ENCODE data around the gene BPTF.
"Not testable (repeated sequence)": the region's sequence is repeated elsewhere in the genome, so short reads cannot be mapped to it uniquely, and the experiment has no call there.

The BPTF gene

DNA sequence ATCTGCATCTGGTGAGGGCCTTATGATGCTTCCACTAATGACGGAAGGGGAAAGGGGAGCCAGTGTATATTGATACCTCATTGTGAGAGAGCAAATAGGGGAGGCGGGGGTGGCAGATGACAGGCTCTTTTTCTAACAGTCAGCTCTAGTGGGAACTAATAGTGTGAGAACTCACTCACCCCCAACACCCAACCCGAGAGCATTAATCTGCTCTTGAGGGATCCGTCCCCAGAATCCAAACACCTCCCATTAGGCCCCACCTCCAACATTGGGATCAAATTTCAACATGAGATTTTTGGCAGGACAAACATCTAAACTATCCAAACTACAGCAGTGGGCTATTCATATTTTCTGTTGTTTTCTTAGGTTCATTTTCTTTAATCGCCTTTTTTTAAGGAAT lies 54.4 kb downstream of the BPTF start:
- DNase-seq (ENCODE audit: low read depth in 2 of 2): no peak

GRCh38 chr17:67881083-67881482 lies 55.8 kb downstream of the BPTF start:
- DNase-seq (ENCODE audit: low read depth in 2 of 2): no peak

DNA sequence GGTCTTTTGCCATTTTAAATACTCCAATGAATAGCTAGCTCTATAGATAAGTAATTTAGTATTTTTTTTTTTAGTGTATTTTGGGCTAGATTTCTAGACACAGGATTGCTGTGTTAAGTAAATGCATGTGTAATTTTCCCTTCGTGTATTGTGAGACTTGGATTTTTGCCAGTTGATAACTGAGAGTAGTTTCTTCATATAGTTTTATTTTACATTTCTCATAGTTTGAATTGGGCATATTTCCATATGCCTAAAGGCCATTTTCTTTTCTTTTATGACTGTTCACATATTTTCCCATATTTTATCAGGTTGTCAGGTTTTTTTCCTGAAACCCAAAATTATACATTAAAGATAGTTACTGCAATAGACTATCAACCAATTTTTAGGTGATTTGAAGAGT lies 59.4 kb downstream of the BPTF start:
- no peak for DNase-seq (ENCODE audit: low read depth in 2 of 2)

DNA sequence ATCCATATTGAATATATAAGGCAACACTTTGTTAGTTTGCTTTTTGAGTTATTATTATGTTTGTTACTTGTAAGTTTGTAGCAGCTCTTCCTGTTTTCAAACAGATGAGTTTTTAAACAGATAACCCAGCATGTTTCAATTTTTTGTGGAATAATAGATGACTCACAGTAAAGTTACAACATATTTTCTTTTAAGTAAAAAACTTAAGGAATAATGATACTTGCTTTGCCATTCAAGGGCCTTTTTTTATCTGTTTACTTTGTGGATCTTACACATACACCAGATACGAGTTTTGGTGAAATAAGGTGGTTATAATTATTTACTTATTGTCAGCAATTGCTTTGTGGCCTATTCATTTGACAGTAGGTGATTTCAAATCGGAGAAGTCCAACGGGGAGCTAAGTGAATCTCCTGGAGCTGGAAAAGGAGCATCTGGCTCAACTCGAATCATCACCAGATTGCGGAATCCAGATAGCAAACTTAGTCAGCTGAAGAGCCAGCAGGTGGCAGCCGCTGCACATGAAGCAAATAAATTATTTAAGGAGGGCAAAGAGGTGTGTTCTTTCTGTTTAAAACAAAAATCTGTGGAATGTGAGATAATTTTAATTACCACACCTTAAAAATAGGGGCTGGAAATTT lies 66.3 kb downstream of the BPTF start:
- DNase-seq (ENCODE audit: low read depth in 2 of 2): no peak

DNA sequence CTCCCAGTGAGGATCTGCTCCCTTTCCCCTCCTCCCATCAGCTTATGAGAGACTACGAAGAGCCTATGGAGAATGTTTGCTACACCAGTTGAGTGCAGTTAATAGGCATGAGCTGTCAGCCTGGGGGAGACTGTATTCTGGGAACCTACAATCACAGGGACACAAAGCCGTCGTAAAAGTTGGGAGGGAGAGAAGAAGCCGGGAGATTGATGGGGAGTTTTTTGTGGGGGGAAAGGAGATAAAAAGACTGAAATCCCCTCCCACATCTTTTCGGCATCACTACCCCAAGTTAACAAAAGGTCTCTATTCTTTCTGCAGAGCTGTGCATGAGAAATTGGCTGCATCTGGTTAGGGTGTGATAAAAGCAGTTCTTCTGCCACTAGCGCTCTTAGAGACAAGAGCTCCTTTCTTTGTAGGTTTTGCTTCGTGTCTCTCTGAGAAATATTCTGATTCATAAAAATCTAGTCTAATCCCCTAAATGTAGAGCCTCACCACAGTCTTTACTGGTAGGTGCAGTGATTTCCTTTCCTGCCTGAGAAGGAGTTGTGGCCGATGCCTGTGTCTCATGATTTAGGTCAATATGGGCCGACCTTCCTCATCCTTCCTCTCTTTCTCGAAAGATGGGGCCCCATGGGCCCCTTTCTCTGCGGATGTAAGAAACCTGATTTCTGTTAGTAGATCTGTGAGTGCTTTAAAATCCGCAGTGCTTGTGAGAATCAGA lies 77.4 kb downstream of the BPTF start:
- DNase-seq (ENCODE audit: low read depth in 2 of 2): no peak

DNA sequence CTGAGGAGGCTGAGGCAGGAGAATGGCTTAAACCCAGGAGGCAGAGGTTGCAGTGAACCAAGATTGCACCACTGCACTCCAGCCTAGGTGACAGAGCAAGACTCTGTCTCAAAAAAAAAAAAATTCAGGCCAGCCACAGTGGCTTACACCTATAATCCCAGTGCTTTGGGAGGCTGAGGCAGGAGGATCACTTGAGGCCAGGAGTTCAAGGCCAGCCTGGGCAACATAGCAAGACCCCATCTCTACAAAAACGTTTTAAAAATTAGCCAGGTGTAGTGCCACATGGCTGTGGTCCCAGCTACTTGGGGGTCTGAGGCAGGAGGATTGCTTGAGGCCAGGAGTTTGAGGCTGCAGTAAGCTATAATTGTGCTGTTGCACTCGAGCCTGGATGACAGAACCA lies 80.0 kb downstream of the BPTF start:
- DNase-seq (ENCODE audit: low read depth in 2 of 2): not testable (repeated sequence)

- not testable (repeated sequence) for DNase-seq (ENCODE audit: low read depth in 2 of 2)
Observed at GRCh38 chr17:67910117-67910803, 85.0 kb downstream of the BPTF start.

DNA sequence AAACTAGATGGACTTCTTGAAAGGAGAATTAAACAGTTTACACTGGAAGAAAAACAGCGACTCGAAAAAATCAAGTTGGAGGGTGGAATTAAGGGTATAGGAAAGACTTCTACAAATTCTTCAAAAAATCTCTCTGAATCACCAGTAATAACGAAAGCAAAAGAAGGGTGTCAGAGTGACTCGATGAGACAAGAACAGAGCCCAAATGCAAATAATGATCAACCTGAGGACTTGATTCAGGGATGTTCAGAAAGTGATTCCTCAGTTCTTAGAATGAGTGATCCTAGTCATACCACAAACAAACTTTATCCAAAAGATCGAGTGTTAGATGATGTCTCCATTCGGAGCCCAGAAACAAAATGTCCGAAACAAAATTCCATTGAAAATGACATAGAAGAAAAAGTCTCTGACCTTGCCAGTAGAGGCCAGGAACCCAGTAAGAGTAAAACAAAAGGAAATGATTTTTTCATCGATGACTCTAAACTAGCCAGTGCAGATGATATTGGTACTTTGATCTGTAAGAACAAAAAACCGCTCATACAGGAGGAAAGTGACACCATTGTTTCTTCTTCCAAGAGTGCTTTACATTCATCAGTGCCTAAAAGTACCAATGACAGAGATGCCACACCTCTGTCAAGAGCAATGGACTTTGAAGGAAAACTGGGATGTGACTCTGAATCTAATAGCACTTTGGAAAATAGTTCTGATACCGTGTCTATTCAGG lies 85.9 kb downstream of the BPTF start:
- no peak for DNase-seq (ENCODE audit: low read depth in 2 of 2)

- DNase-seq (ENCODE audit: low read depth in 2 of 2): no peak
Observed at GRCh38 chr17:67912088-67912487, 86.8 kb downstream of the BPTF start.

DNA sequence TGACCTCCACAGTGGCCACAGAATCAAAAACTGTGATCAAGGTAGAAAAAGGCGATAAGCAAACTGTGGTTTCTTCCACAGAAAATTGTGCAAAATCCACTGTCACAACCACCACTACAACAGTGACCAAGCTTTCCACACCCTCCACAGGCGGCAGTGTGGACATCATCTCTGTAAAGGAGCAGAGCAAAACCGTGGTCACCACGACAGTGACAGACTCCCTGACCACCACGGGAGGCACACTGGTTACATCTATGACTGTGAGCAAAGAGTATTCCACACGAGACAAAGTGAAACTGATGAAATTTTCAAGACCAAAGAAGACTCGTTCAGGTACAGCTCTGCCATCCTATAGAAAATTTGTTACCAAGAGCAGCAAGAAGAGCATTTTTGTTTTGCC lies 87.4 kb downstream of the BPTF start:
- DNase-seq (ENCODE audit: low read depth in 2 of 2): peak; percentile 2 to 4

- DNase-seq (ENCODE audit: low read depth in 2 of 2): no peak
Observed at GRCh38 chr17:67920212-67920611, 94.9 kb downstream of the BPTF start.

DNA sequence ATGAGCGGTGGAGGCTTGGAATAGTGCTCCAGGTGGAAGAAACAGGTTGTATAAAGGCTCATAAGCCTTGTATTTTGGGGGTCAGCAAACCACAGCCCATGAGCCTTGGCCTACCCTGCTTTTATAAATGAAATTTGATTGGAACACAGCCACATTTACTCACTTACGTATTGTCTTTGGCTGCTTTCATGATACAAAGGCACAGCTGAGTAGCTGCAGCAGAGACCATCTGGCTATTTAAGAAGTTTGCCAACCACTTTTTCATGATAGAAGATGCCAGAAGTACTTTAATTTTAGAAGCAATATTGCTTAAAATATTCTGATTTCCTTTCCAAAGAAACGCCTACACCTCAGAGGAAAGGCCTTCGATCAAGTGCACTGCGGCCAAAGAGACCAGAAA lies 97.2 kb downstream of the BPTF start:
- DNase-seq (ENCODE audit: low read depth in 2 of 2): no peak

DNA sequence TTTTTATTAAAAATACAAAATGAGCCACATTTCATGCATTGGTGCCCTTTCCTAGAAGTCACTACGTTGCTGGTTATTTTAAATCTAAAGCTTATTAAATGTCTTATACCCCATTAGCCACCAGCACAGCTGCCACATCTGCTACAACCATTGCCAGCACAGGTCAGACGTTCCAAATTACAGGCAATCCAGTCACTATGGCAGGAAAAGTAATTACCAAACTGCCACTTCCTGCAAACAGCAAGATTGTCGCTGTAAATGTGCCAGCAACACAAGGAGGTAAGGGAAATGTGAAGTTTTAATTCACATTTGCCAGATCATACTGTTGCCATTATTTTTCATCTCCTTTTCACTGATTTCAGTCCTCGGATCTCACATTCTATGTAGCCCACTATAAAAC lies 103.5 kb downstream of the BPTF start:
- not testable (repeated sequence) for DNase-seq (ENCODE audit: low read depth in 2 of 2)

DNA sequence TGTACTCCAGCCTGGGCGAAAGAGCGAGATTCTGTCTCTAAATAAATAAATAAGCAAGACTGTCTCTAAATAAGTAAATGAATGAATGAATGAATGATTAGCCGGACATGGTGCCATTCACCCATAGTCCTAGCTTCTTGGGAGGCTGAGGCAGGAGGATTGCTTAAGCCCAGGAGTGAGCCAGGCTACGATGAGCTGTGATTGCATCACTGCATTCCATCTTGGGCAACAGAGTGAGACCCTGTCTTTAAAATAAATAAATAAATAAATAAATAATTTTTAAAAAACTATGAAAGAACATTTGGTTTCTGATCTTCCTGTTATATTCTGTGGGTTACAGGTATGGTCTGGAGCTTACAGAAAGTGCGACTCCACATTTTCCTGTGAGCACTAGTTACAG lies 105.9 kb downstream of the BPTF start:
- DNase-seq (ENCODE audit: low read depth in 2 of 2): no peak

- no peak for DNase-seq (ENCODE audit: low read depth in 2 of 2)
Observed at GRCh38 chr17:67942810-67943209, 117.5 kb downstream of the BPTF start.

GRCh38 chr17:67944035-67944434 lies 118.7 kb downstream of the BPTF start:
- DNase-seq (ENCODE audit: low read depth in 2 of 2): no peak

GRCh38 chr17:67946513-67946912 lies 121.2 kb downstream of the BPTF start:
- DNase-seq (ENCODE audit: low read depth in 2 of 2): no peak

DNA sequence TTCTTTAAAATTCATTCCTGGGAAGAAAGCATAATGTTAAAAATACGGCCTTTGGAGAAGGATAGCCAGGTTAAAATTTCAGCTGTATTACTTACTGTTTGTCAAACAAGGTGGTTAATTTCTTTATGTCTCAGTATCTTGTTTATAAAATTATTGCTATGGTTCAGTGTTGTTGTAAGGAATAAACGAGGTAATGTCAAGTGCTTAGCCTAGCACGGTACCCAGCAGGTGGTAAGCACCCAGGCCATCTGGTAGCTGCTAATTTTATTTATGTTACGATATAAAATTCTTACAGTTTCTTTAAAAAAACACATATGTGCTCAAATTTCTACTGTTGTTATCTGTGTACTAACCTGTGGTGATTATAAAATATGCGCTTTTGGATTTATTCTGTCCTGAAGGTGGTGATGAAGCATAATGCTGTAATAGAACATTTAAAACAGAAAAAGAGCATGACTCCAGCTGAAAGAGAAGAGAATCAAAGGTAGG lies 122.1 kb downstream of the BPTF start:
- no peak for DNase-seq (ENCODE audit: low read depth in 2 of 2)

- DNase-seq (ENCODE audit: low read depth in 2 of 2): no peak
Observed at GRCh38 chr17:67950945-67951344, 125.6 kb downstream of the BPTF start.

DNA sequence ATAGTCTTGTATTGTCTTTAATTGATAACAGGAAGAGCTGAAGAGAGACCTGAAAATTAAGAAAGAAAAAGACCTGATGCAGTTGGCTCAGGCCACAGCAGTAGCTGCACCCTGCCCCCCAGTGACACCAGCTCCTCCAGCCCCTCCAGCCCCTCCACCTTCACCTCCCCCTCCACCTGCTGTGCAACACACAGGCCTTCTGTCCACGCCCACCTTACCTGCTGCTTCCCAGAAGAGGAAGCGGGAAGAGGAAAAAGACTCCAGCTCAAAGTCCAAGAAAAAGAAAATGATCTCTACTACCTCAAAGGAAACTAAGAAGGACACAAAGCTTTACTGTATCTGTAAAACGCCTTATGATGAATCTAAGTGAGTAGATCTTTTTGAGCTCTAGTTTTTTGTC lies 134.2 kb downstream of the BPTF start:
- DNase-seq (ENCODE audit: low read depth in 2 of 2): no peak

- not testable (repeated sequence) for DNase-seq (ENCODE audit: low read depth in 2 of 2)
Observed at GRCh38 chr17:67960276-67960675, 135.0 kb downstream of the BPTF start.

- DNase-seq (ENCODE audit: low read depth in 2 of 2): not testable (repeated sequence)
Observed at GRCh38 chr17:67962156-67962555, 136.9 kb downstream of the BPTF start.

All from stimulated activated CD8-positive, alpha-beta memory T cell treated with anti-CD3 and anti-CD28 coated beads, Interleukin-15, amount 100 ng/mL, for 48 hours (primary cell).